CD4-positive, CD25-positive, alpha-beta regulatory T cell (primary cell): ENCODE results near the gene SRSF3. TPM values are rescaled to one million over a fixed set of nuclear protein-coding genes. Genes with fewer than 3 reads are reported as not detected.
A peak's percentile ranks its signal among the peaks of the same experiment; 100 is the strongest.
"Not testable (repeated sequence)": the region's sequence is repeated elsewhere in the genome, so short reads cannot be mapped to it uniquely, and the experiment has no call there.

Experiments
- ATAC-seq, 2 donors: fragments of 150-1000 bp; cut with Tn5 transposase; one replicate each; pipeline ENCODE4 v1.10.0; 2021; ENCODE audit warnings: low read depth in 2 of 2, moderate number of reproducible peaks in 2 of 2, moderate library complexity in 1 of 2
- DNase-seq, 3 donors: peaks; one replicate each; pipeline versions ENCODE4 v3.0.0 to v3.0.0-alpha.2; 2012 to 2022; ENCODE audit warnings: mixed read lengths in 1 of 3
- H3K27ac ChIP-seq: one replicate; pipeline ENCODE4 v1.7.0; 2013; ENCODE audit warnings: mild to moderate bottlenecking, low read length; ENCODE audit not compliant: insufficient read depth, poor library complexity, severe bottlenecking
- H3K27me3 ChIP-seq: one replicate; pipeline ENCODE4 v1.7.0; 2013; ENCODE audit warnings: low read length; ENCODE audit not compliant: control insufficient read depth, insufficient read depth
- H3K36me3 ChIP-seq: one replicate; pipeline ENCODE4 v1.7.0; 2013; ENCODE audit warnings: mild to moderate bottlenecking, low read length, moderate library complexity; ENCODE audit not compliant: control insufficient read depth, insufficient read depth
- H3K4me1 ChIP-seq: 2 replicates; pipeline ENCODE4 v1.7.0; 2013; ENCODE audit warnings: mild to moderate bottlenecking, low read length; ENCODE audit not compliant: insufficient read depth, control insufficient read depth, poor library complexity, severe bottlenecking
- H3K4me3 ChIP-seq: one replicate; pipeline ENCODE4 v1.7.0; 2013; ENCODE audit warnings: low read depth, mild to moderate bottlenecking, low read length, moderate library complexity
- H3K9me3 ChIP-seq, 2 experiments: 1 replicate in 1 of 2; 2 replicates in 1 of 2; pipeline ENCODE4 v1.7.0; 2013; ENCODE audit warnings: low read length in 2 of 2, mild to moderate bottlenecking in 1 of 2, moderate library complexity in 1 of 2; ENCODE audit not compliant: control insufficient read depth in 2 of 2
- H3K27ac Mint-ChIP-seq, 3 donors: one replicate each; pipeline ENCODE4 v1.8.0; 2020 to 2022; ENCODE audit warnings: mild to moderate bottlenecking in 3 of 3, mixed read lengths in 3 of 3, moderate library complexity in 2 of 3
- H3K27me3 Mint-ChIP-seq: one replicate; pipeline ENCODE4 v1.8.0; 2022; ENCODE audit warnings: mild to moderate bottlenecking, mixed read lengths
- H3K36me3 Mint-ChIP-seq: one replicate; pipeline ENCODE4 v1.8.0; 2020; ENCODE audit warnings: mixed read lengths
- H3K4me1 Mint-ChIP-seq, 4 donors: one replicate each; pipeline ENCODE4 v1.8.0; 2020 to 2022; ENCODE audit warnings: mixed read lengths in 4 of 4, mild to moderate bottlenecking in 1 of 4
- H3K4me3 Mint-ChIP-seq, 4 donors: one replicate each; pipeline ENCODE4 v1.8.0; 2020 to 2022; ENCODE audit warnings: mild to moderate bottlenecking in 4 of 4, mixed read lengths in 4 of 4, moderate library complexity in 3 of 4
- H3K9me3 Mint-ChIP-seq, 7 donors: one replicate each; pipeline ENCODE4 v1.8.0; 2020 to 2022; ENCODE audit warnings: mixed read lengths in 7 of 7, mild to moderate bottlenecking in 3 of 7, moderate library complexity in 2 of 7
- polyA plus RNA-seq, 4 donors: library from polyadenylated mRNA; unstranded; fragments of 300-500 nt; fragmentation: Illumina TruSeq; gene quantifications; one replicate each; pipeline ENCODE4 v1.2.3, GENCODE V29; 2021
- total RNA-seq: library from RNA; stranded (reverse); gene quantifications from one replicate; pipeline ENCODE4 v1.2.3, GENCODE V29; 2022

The SRSF3 gene
- total and polyA plus RNA-seq, 5 donors from 2014 or later, result 398 to 731 (median 413) TPM

GRCh38 chr6:36600564-36601146 is 6.5 kb downstream of the SRSF3 start:
- H3K9me3 Mint-ChIP-seq, result peaks cover 0 to 1% (median 0%) of the 10 kb centered on the region in 7 donors
- peak overlapping the region; percentile 98 for H3K27ac ChIP-seq
- peaks cover 86% of the 10 kb centered on the region for H3K36me3 Mint-ChIP-seq

GRCh38 chr6:36601818-36602217 is 7.7 kb downstream of the SRSF3 start:
- DNase-seq (peak in 2 of 3 donors; percentile 43 to 59), ATAC-seq (peak; percentile 42)
- Mint-ChIP-seq H3K4me3 (peak overlapping the region; percentile 71 to 83 (median 78)), H3K36me3 (peaks cover 86% of the 10 kb centered on the region), H3K4me1 (peaks cover 40 to 95% (median 68%) of the 10 kb centered on the region in 4 donors), H3K27ac (peak overlapping the region; percentile 76 to 98 (median 92))
- not testable (repeated sequence) for H3K27me3 Mint-ChIP-seq, H3K9me3 ChIP-seq, H3K9me3 Mint-ChIP-seq, H3K27me3 ChIP-seq
- H3K4me3 ChIP-seq, result peak overlapping the region; percentile 100
- peaks cover 88% of the 10 kb centered on the region for H3K4me1 ChIP-seq
- peak overlapping the region; percentile 98 for H3K27ac ChIP-seq
- H3K36me3 ChIP-seq, result peaks cover 100% of the 10 kb centered on the region

More at GRCh38 chr6:36600564-36601146, 6.5 kb downstream of the SRSF3 start:
- peaks cover 92% of the 10 kb centered on the region for H3K36me3 ChIP-seq
- H3K4me1 ChIP-seq, result peaks cover 91% of the 10 kb centered on the region
- no peaks in the 10 kb centered on the region for H3K9me3 ChIP-seq
- ATAC-seq, result no peak
- H3K4me3 ChIP-seq, result peak overlapping the region; percentile 100
- Mint-ChIP-seq H3K4me3 (peak overlapping the region; percentile 94 to 98 (median 95)), H3K27me3 (no peaks in the 10 kb centered on the region), H3K27ac (peak overlapping the region in 2 of 3 donors; percentile 91 to 98), H3K4me1 (peaks cover 39 to 88% (median 67%) of the 10 kb centered on the region in 4 donors)
- DNase-seq, result no peak
- H3K27me3 ChIP-seq, result no peaks in the 10 kb centered on the region

GRCh38 chr6:36603222-36604089 is 9.3 kb downstream of the SRSF3 start:
- DNase-seq (no peak), ATAC-seq (no peak)
- peak overlapping the region; percentile 54 for H3K4me3 ChIP-seq
- H3K27me3 ChIP-seq, result no peaks in the 10 kb centered on the region
- peaks cover 80% of the 10 kb centered on the region for H3K36me3 Mint-ChIP-seq
- peak overlapping the region in 2 of 4 donors; percentile 39 to 76 for H3K4me3 Mint-ChIP-seq
- peaks cover 77% of the 10 kb centered on the region for H3K4me1 ChIP-seq
- H3K4me1 Mint-ChIP-seq, result peaks cover 40 to 96% (median 67%) of the 10 kb centered on the region in 4 donors
- H3K9me3 Mint-ChIP-seq, result peaks cover 0 to 1% (median 0%) of the 10 kb centered on the region in 7 donors
- H3K27ac Mint-ChIP-seq, result peak overlapping the region; percentile 25 to 83 (median 63)
- H3K27me3 Mint-ChIP-seq, result no peaks in the 10 kb centered on the region
- H3K27ac ChIP-seq, result peak overlapping the region; percentile 98
- H3K9me3 ChIP-seq, result no peaks in the 10 kb centered on the region
- peaks cover 100% of the 10 kb centered on the region for H3K36me3 ChIP-seq

GRCh38 chr6:36604090-36605060 is 10.2 kb downstream of the SRSF3 start:
- DNase-seq (no peak), ATAC-seq (no peak)
- H3K9me3 ChIP-seq, result no peaks in the 10 kb centered on the region
- Mint-ChIP-seq H3K27me3 (no peaks in the 10 kb centered on the region), H3K36me3 (peaks cover 76% of the 10 kb centered on the region), H3K4me3 (peak overlapping the region in 3 of 4 donors; percentile 48 to 76 (median 70)), H3K4me1 (peaks cover 38 to 96% (median 67%) of the 10 kb centered on the region in 4 donors), H3K9me3 (peaks cover 0 to 1% (median 0%) of the 10 kb centered on the region in 7 donors), H3K27ac (peak overlapping the region; percentile 53 to 83 (median 81))
- peak overlapping the region; percentile 58 for H3K27ac ChIP-seq
- peak overlapping the region; percentile 54 for H3K4me3 ChIP-seq
- H3K36me3 ChIP-seq, result peaks cover 97% of the 10 kb centered on the region
- no peaks in the 10 kb centered on the region for H3K27me3 ChIP-seq
- peaks cover 69% of the 10 kb centered on the region for H3K4me1 ChIP-seq

- no peak for ATAC-seq
- H3K4me3 ChIP-seq, result peak overlapping the region; percentile 54
- H3K4me1 Mint-ChIP-seq, result peaks cover 33 to 96% (median 67%) of the 10 kb centered on the region in 4 donors
- peaks cover 62% of the 10 kb centered on the region for H3K4me1 ChIP-seq
- H3K4me3 Mint-ChIP-seq, result peak overlapping the region; percentile 21 to 76 (median 40)
- no peak for DNase-seq
- H3K9me3 Mint-ChIP-seq, result no peaks in the 10 kb centered on the region
- no peaks in the 10 kb centered on the region for H3K27me3 Mint-ChIP-seq
- H3K36me3 ChIP-seq, result peaks cover 96% of the 10 kb centered on the region
- no peaks in the 10 kb centered on the region for H3K9me3 ChIP-seq
- peak overlapping the region; percentile 58 for H3K27ac ChIP-seq
- H3K27me3 ChIP-seq, result no peaks in the 10 kb centered on the region
- H3K27ac Mint-ChIP-seq, result peak overlapping the region; percentile 26 to 83 (median 53)
- H3K36me3 Mint-ChIP-seq, result peaks cover 74% of the 10 kb centered on the region
Observed at GRCh38 chr6:36605143-36605542, 11.0 kb downstream of the SRSF3 start.

GRCh38 chr6:36605560-36606391 is 11.6 kb downstream of the SRSF3 start:
- Mint-ChIP-seq H3K27ac (peak overlapping the region in 2 of 3 donors; percentile 25 to 26), H3K4me3 (peak overlapping the region in 3 of 4 donors; percentile 23 to 76 (median 51)), H3K36me3 (peaks cover 71% of the 10 kb centered on the region), H3K9me3 (no peaks in the 10 kb centered on the region), H3K27me3 (no peaks in the 10 kb centered on the region), H3K4me1 (peaks cover 33 to 92% (median 63%) of the 10 kb centered on the region in 4 donors)
- Histone ChIP-seq H3K27me3 (no peaks in the 10 kb centered on the region), H3K9me3 (no peaks in the 10 kb centered on the region), H3K4me3 (peak overlapping the region; percentile 26), H3K27ac (peak overlapping the region; percentile 58), H3K36me3 (peaks cover 94% of the 10 kb centered on the region), H3K4me1 (peaks cover 55% of the 10 kb centered on the region)
- DNase-seq (no peak), ATAC-seq (no peak)
